ENCODE measurements around the gene ARIH2. TPM values are rescaled to one million over a fixed set of nuclear protein-coding genes. Genes with fewer than 3 reads are reported as not detected.

ARIH2 gene
- total and polyA plus RNA-seq, 9 of the 15 experiments (the other 6 are each of a cell fraction or from before 2014, with no cell fraction given): 27.0 to 120 (median 108) TPM

DNA sequence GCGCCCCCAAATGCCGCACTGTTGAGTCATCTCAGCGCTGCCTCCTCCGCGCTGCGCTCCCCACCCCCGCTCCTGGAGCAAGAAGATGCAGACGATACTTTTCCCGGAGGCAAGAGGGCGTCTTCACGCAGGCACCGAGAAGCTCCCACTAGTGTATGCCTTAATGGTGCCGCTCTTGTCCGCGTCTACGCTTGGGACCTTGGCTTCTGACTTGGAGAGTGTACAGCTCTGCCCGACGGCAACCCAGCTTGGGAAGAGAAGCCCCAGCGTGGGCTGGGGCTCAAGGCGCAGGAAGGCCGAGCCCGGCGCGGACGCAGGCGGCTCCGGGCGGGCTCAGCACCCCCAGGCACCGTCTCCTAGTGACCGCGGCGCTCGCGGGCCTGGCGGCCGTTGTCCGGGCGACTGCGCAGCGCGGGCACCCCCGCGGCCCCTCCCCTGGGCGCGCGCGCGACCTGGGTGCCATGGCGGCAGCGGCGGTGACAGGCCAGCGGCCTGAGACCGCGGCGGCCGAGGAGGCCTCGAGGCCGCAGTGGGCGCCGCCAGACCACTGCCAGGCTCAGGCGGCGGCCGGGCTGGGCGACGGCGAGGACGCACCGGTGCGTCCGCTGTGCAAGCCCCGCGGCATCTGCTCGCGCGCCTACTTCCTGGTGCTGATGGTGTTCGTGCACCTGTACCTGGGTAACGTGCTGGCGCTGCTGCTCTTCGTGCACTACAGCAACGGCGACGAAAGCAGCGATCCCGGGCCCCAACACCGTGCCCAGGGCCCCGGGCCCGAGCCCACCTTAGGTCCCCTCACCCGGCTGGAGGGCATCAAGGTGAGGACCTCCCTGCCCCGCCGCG, 71.4 kb downstream of the ARIH2 start, which contains the start of gene P4HTM (continued):
- TF ChIP-seq, protein P1, sequence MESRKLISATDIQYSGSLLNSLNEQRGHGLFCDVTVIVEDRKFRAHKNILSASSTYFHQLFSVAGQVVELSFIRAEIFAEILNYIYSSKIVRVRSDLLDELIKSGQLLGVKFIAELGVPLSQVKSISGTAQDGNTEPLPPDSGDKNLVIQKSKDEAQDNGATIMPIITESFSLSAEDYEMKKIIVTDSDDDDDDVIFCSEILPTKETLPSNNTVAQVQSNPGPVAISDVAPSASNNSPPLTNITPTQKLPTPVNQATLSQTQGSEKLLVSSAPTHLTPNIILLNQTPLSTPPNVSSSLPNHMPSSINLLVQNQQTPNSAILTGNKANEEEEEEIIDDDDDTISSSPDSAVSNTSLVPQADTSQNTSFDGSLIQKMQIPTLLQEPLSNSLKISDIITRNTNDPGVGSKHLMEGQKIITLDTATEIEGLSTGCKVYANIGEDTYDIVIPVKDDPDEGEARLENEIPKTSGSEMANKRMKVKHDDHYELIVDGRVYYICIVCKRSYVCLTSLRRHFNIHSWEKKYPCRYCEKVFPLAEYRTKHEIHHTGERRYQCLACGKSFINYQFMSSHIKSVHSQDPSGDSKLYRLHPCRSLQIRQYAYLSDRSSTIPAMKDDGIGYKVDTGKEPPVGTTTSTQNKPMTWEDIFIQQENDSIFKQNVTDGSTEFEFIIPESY (CRISPR knock-in tag; IDR thresholded peaks at IDR 0.05): peak; percentile 94
- TF ChIP-seq THRAP3 (IDR thresholded peaks at IDR 0.05; ENCODE audit: borderline replicate concordance) (no peak), PRDM10 (IDR thresholded peaks at IDR 0.05; ENCODE audit: partially characterized antibody) (peak; percentile 13), HCFC1 (IDR thresholded peaks at IDR 0.05; ENCODE audit: low read depth, low read length) (peak; percentile 23; the same call in 1 of the 2 replicates), ZNF77 (CRISPR knock-in tag; IDR thresholded peaks at IDR 0.05) (no peak), MBD1 (CRISPR knock-in tag; IDR thresholded peaks at IDR 0.05) (peak; percentile 69; the same call in 1 of the 2 replicates), NFIC (IDR thresholded peaks at IDR 0.05) (0 out of 2 replicates have a peak, but pooled peaks have one; percentile 19), ZFP36 (IDR thresholded peaks at IDR 0.05; ENCODE audit: low read depth, low read length, partially characterized antibody) (peak; percentile 40), CBX2 (IDR thresholded peaks at IDR 0.05; ENCODE audit: insufficient read depth, low read length, poor library complexity, severe bottlenecking) (no peak), ATF7 (IDR thresholded peaks at IDR 0.05) (peak; percentile 65; the same call in 1 of the 2 replicates), ZNF75A (CRISPR knock-in tag; IDR thresholded peaks at IDR 0.05) (no peak), FOXJ2 (tag; IDR thresholded peaks at IDR 0.05) (no peak), KDM4B (IDR thresholded peaks at IDR 0.05; ENCODE audit: borderline replicate concordance in 2 of 2, low read depth in 1 of 2) (no peak), C11orf30 (IDR thresholded peaks at IDR 0.05; ENCODE audit: low read depth) (peak; percentile 74; the same call in 1 of the 2 replicates), CTBP1 (IDR thresholded peaks at IDR 0.05; ENCODE audit: borderline replicate concordance) (peak; percentile 89), FOS (IDR thresholded peaks at IDR 0.05; ENCODE audit: extremely low read depth, insufficient read length) (peak; percentile 24), ARID1B (IDR thresholded peaks at IDR 0.05) (peak; percentile 81), HNRNPLL (IDR thresholded peaks at IDR 0.05; ENCODE audit: low read depth, low read length, poor library complexity, severe bottlenecking) (peak; percentile 90), CHD2 (IDR thresholded peaks at IDR 0.05; ENCODE audit: low read depth, low read length) (peak; percentile 45; the same call in 1 of the 2 replicates)
